Right atrium auricular region (tissue), 2 donors: ENCODE measurements around the gene HOXA5. TPM values are rescaled to one million over a fixed set of nuclear protein-coding genes. Genes with fewer than 3 reads are reported as not detected.

ENCODE experiments used
- DNase-seq: peaks from one replicate; pipeline ENCODE4 v3.0.0-alpha.2; 2019; ENCODE audit warnings: low spot score
- H3K27ac ChIP-seq, 2 donors: fragments of 200-600 bp; sonication (generic); 1 replicate in 1 of 2; 2 replicates in 1 of 2; pipeline ENCODE4 v1.5.1; 2016 to 2019
- H3K27me3 ChIP-seq, 2 donors: fragments of 200-600 bp; sonication (generic); one replicate each; pipeline versions ENCODE4 v1.5.1 to v1.6.0; 2017 to 2019
- H3K36me3 ChIP-seq: fragments of 200-600 bp; sonication (generic); one replicate; pipeline ENCODE4 v1.5.1; 2016
- H3K4me1 ChIP-seq, 2 donors: fragments of 200-600 bp; sonication (generic); one replicate each; pipeline versions ENCODE4 v1.5.1 to v1.6.0; 2017 to 2019
- H3K4me3 ChIP-seq, 2 donors: fragments of 200-600 bp; sonication (generic); 1 replicate in 1 of 2; 2 replicates in 1 of 2; pipeline ENCODE4 v1.5.1; 2017 to 2019; ENCODE audit warnings: mild to moderate bottlenecking in 1 of 2, moderate library complexity in 1 of 2
- H3K9me3 ChIP-seq, 2 donors: fragments of 200-600 bp; sonication (generic); one replicate each; pipeline ENCODE4 v1.5.1; 2019
- CTCF ChIP-seq, 2 donors: fragments of 200-600 bp; sonication (generic); IDR thresholded peaks; one replicate each; pipeline ENCODE4 v1.5.1; 2019; ENCODE audit warnings: antibody characterized with exemption in 2 of 2
- total RNA-seq, 2 donors: library from RNA; depleted of rRNA; stranded (reverse); fragments of >200 nt; gene quantifications; one replicate each; pipeline ENCODE4 v1.1.0, GENCODE V29; 2016

The HOXA5 gene
- total RNA-seq, 2 donors from 2014 or later = 0.24 to 0.96 TPM

- no peak overlapping the region for H3K4me3 ChIP-seq
- peaks cover 88 to 90% of the 10 kb centered on the region in 2 donors for H3K27me3 ChIP-seq
- H3K36me3 ChIP-seq = no peaks in the 10 kb centered on the region
- peaks cover 0 to 56% of the 10 kb centered on the region in 2 donors for H3K4me1 ChIP-seq
- DNase-seq = no peak
- H3K27ac ChIP-seq = no peak overlapping the region
- TF ChIP-seq CTCF (IDR thresholded peaks at IDR 0.05) = no peak
- H3K9me3 ChIP-seq = no peaks in the 10 kb centered on the region
Measured at GRCh38 chr7:27169658-27170425, 26.4 kb upstream of the HOXA5 start.

DNA sequence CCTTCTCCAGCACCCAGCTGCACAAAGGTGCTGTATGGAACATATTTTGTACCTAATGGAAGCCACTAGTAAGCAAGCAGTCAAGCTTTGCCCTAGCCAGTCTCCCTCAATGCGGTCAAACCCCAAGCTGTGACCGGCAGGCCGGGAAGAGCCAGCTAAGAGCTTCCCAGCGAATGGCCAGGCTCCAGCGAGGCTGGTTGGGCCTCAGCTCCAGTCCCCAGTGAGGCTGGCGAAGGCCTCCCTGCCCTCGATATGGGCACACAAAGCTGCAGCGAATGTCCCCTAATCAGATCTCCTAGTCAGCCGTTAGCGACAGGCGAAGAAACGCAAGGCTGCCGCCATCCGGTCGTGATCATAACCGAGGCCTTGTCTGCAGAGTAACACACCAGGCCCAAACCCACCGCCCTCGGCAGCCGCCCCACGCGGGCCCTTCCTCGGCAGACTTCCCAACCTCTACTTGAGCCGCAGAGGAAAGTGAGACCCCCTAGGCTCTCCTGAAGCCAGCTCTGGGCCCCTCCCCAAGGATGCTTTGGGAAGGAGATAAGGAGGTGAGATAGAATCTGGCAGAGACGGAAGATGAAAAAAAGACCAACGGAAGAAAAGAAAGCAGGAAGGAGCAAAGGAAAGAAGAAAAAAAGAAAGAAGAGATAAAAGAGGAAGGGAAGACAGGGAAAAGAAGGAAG is 24.9 kb upstream of the HOXA5 start:
- Histone ChIP-seq H3K27ac (no peak overlapping the region), H3K9me3 (no peaks in the 10 kb centered on the region), H3K4me3 (no peak overlapping the region), H3K4me1 (peaks cover 0 to 51% of the 10 kb centered on the region in 2 donors), H3K36me3 (no peaks in the 10 kb centered on the region), H3K27me3 (peaks cover 87 to 90% of the 10 kb centered on the region in 2 donors)
- TF ChIP-seq CTCF (IDR thresholded peaks at IDR 0.05) = no peak
- no peak for DNase-seq

GRCh38 chr7:27167916-27168264 is 24.4 kb upstream of the HOXA5 start:
- H3K27me3 ChIP-seq = peaks cover 87 to 88% of the 10 kb centered on the region in 2 donors
- H3K4me3 ChIP-seq = no peak overlapping the region
- TF ChIP-seq CTCF (IDR thresholded peaks at IDR 0.05) = no peak
- H3K36me3 ChIP-seq = no peaks in the 10 kb centered on the region
- no peaks in the 10 kb centered on the region for H3K9me3 ChIP-seq
- H3K27ac ChIP-seq = no peak overlapping the region
- peaks cover 0 to 46% of the 10 kb centered on the region in 2 donors for H3K4me1 ChIP-seq
- no peak for DNase-seq

DNA sequence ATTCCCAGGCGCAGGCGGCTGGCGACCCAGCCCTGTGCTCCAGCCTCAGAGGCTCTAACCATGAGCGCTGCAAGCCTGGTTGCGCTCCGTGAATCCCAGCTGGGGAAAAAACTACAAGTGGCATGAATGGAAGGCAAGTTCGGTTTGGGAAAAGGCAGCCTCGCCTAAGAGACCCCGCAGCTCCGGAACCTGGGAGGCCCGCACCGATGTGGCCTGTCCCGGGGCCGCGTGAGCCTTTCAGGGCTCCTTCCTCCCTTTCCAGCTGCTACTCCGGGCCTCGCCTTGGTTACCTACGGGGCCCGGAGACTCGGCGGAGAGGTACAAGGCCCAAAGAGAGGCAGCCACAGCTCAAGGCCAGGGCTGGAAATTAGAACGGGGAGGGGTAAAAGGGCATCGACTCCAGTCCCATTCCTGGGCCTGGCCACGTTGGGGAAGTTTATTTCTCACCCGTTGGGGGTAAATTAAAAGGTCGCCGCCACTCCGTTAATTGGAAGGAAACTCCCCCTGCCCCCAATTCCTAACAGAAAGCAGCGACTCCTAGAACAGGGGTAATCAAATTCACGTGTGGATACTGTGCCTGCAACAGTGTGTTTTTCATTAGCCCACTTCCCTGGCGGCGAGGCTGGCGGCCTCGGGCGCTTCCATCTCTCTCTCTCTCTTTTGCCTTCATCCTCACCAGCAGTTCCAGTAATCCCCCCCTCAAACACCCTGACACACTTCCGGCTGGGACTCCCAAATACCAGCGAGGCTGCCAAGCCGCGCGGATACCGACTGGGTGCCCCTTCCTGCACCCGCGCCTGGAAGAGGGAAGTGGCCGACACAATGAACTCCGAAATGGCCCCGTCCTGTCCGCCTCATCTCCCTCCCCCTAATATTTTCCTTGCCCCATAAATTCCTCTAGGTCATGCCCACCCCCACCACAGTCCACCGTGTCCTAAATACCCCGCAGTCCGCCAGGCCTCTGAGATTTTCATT is 23.3 kb upstream of the HOXA5 start:
- Histone ChIP-seq H3K27ac (no peak overlapping the region), H3K9me3 (no peaks in the 10 kb centered on the region), H3K4me3 (no peak overlapping the region), H3K27me3 (peaks cover 77 to 88% of the 10 kb centered on the region in 2 donors), H3K4me1 (peaks cover 0 to 41% of the 10 kb centered on the region in 2 donors), H3K36me3 (no peaks in the 10 kb centered on the region)
- TF ChIP-seq CTCF (IDR thresholded peaks at IDR 0.05) = no peak
- DNase-seq = no peak

- Histone ChIP-seq H3K36me3 (no peaks in the 10 kb centered on the region), H3K4me1 (peaks cover 0 to 48% of the 10 kb centered on the region in 2 donors), H3K27me3 (peaks cover 69 to 88% of the 10 kb centered on the region in 2 donors), H3K4me3 (no peak overlapping the region), H3K27ac (no peak overlapping the region), H3K9me3 (no peaks in the 10 kb centered on the region)
- TF ChIP-seq CTCF (IDR thresholded peaks at IDR 0.05) = no peak
- DNase-seq = no peak
Measured at GRCh38 chr7:27165996-27166530, 22.6 kb upstream of the HOXA5 start.
